ENCODE results near the gene BMPER.

The BMPER gene

DNA sequence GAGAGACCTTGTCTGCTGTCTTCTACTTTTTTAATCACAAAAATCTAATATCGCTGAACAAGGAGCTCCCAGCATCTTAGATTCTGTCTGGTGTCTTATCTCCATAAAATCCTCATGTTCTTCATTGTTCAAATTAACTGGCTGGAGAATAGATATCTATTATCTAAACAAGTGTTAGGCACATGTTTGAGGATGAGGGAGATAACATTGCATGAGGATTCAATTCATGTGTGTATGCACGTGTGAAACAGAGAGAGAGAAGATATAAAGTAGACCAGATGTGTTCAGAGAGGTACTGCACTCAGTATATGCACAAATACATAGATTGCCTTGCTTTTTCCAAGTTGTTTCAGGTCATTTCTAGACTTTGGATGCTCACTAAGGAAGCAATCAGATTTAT is 5.4 kb downstream of the BMPER start:
- Histone ChIP-seq H2AFZ (ENCODE audit: low read depth, low read length, severe bottlenecking) (no peak overlapping the region), H3K9me2 (replicated peaks; ENCODE audit: insufficient read depth, low read length) (no peaks in the 10 kb centered on the region), H3K27me3 (ENCODE audit: low read length) (no peaks in the 10 kb centered on the region), H3K9me3 (ENCODE audit: insufficient read depth, low read length) (no peaks in the 10 kb centered on the region), H3F3A (ENCODE audit: insufficient read depth) (no peaks in the 10 kb centered on the region), H3K36me3 (ENCODE audit: low read length) (no peaks in the 10 kb centered on the region), H4K20me1 (ENCODE audit: low read depth, low read length) (no peaks in the 10 kb centered on the region), H3K9ac (ENCODE audit: low read length) (no peak overlapping the region), H3K27ac (ENCODE audit: low read depth, low read length) (no peak overlapping the region), H3K4me3 (ENCODE audit: insufficient read depth, low read length, poor library complexity, severe bottlenecking) (no peak overlapping the region), H3K4me2 (ENCODE audit: low read depth, low read length, poor library complexity, severe bottlenecking) (no peak overlapping the region), H3K79me2 (ENCODE audit: insufficient read depth, low read length) (no peaks in the 10 kb centered on the region)
- TF ChIP-seq, protein P1, sequence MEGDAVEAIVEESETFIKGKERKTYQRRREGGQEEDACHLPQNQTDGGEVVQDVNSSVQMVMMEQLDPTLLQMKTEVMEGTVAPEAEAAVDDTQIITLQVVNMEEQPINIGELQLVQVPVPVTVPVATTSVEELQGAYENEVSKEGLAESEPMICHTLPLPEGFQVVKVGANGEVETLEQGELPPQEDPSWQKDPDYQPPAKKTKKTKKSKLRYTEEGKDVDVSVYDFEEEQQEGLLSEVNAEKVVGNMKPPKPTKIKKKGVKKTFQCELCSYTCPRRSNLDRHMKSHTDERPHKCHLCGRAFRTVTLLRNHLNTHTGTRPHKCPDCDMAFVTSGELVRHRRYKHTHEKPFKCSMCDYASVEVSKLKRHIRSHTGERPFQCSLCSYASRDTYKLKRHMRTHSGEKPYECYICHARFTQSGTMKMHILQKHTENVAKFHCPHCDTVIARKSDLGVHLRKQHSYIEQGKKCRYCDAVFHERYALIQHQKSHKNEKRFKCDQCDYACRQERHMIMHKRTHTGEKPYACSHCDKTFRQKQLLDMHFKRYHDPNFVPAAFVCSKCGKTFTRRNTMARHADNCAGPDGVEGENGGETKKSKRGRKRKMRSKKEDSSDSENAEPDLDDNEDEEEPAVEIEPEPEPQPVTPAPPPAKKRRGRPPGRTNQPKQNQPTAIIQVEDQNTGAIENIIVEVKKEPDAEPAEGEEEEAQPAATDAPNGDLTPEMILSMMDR (IDR thresholded peaks at IDR 0.05; ENCODE audit: insufficient read depth, low read length, poor library complexity, severe bottlenecking): no peak
- TF ChIP-seq EZH2phosphoT487 (conservative IDR thresholded peaks at IDR 0.05; ENCODE audit: low read length): no peak

DNA sequence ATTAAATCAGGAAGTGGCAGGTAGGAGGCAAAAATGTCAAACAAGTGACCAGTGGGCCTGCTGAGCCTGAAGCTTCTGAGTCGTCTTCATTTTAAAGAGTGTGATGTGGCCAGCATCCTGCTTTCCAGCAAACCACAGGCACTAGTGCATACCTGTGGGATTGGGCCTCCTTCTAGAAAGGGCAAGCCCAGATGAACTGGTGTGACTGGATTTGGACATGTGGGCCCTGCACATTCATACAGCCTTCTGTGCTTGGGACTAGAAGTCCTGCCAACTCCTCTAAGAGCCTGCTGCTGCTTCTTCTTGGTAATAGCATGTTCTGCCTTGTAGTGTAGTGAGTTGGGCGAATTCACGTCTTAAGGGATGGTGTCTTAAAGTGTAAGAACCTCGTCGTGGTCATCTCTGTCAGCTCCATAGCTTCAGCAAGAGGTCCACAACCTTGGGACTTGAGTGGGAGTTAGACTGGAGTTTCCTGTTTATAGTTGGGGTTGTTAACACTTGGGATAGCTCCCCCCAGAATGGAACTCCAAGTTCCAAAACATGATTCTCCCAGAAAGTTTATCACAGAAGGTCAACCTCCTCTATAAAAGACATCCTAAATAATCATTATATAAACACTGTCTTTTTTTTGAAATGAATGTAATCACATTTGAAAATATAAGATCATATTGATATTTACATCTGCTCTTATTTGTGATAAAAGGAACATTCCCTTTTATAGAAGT is 11.2 kb downstream of the BMPER start:
- Histone ChIP-seq H3K27ac (ENCODE audit: low read depth, low read length) (no peak overlapping the region), H3K9me3 (ENCODE audit: insufficient read depth, low read length) (no peaks in the 10 kb centered on the region), H3K4me3 (ENCODE audit: insufficient read depth, low read length, poor library complexity, severe bottlenecking) (no peak overlapping the region), H3K36me3 (ENCODE audit: low read length) (no peaks in the 10 kb centered on the region), H4K20me1 (ENCODE audit: low read depth, low read length) (no peaks in the 10 kb centered on the region; the same call in 1 of the 2 replicates), H3K27me3 (ENCODE audit: low read length) (no peaks in the 10 kb centered on the region), H3F3A (ENCODE audit: insufficient read depth) (no peaks in the 10 kb centered on the region), H3K9me2 (replicated peaks; ENCODE audit: insufficient read depth, low read length) (no peaks in the 10 kb centered on the region), H3K4me2 (ENCODE audit: low read depth, low read length, poor library complexity, severe bottlenecking) (no peak overlapping the region), H2AFZ (ENCODE audit: low read depth, low read length, severe bottlenecking) (no peak overlapping the region), H3K9ac (ENCODE audit: low read length) (no peak overlapping the region), H3K79me2 (ENCODE audit: insufficient read depth, low read length) (no peaks in the 10 kb centered on the region)
- no peak for TF ChIP-seq EZH2phosphoT487 (conservative IDR thresholded peaks at IDR 0.05; ENCODE audit: low read length)
- TF ChIP-seq, protein P1 (IDR thresholded peaks at IDR 0.05; ENCODE audit: insufficient read depth, low read length, poor library complexity, severe bottlenecking): no peak

DNA sequence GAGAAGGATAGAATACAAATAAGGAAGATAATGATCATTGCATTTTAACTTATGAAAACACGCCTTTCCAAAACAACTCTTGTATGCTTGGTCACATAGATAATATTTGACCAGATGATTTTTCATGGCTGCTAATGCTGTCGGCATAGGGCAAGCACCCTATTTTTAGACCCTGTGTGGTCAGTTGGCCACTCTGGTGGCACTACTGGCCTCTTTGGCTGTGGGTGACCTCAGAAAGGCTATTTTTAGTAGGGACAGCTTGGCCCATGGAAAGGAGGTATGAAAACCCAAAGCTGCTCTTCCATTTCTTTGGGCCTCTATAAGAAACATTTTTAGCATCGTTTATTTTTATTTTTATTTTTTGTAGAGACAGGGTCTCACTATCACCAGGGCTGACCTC is 12.3 kb downstream of the BMPER start:
- Histone ChIP-seq H2AFZ (ENCODE audit: low read depth, low read length, severe bottlenecking) (no peak overlapping the region), H3K4me2 (ENCODE audit: low read depth, low read length, poor library complexity, severe bottlenecking) (no peak overlapping the region), H3K4me3 (ENCODE audit: insufficient read depth, low read length, poor library complexity, severe bottlenecking) (no peak overlapping the region), H4K20me1 (ENCODE audit: low read depth, low read length) (no peaks in the 10 kb centered on the region; the same call in 1 of the 2 replicates), H3K9me3 (ENCODE audit: insufficient read depth, low read length) (no peaks in the 10 kb centered on the region), H3K27me3 (ENCODE audit: low read length) (no peaks in the 10 kb centered on the region), H3K9me2 (replicated peaks; ENCODE audit: insufficient read depth, low read length) (no peaks in the 10 kb centered on the region), H3K9ac (ENCODE audit: low read length) (no peak overlapping the region), H3K27ac (ENCODE audit: low read depth, low read length) (no peak overlapping the region), H3F3A (ENCODE audit: insufficient read depth) (no peaks in the 10 kb centered on the region), H3K79me2 (ENCODE audit: insufficient read depth, low read length) (no peaks in the 10 kb centered on the region), H3K36me3 (ENCODE audit: low read length) (no peaks in the 10 kb centered on the region)
- no peak for TF ChIP-seq EZH2phosphoT487 (conservative IDR thresholded peaks at IDR 0.05; ENCODE audit: low read length)
- TF ChIP-seq, protein P1 (IDR thresholded peaks at IDR 0.05; ENCODE audit: insufficient read depth, low read length, poor library complexity, severe bottlenecking): no peak
